NCI-H526 (cell line): Measurements from ENCODE around the gene TTC9B.

Experiments used
- DNase-seq, 2 experiments: peaks; one replicate each; lab custom pipeline; 2025; lab: John Stamatoyannopoulos, UW

Gene TTC9B

GRCh38 chr19:40247735-40248262 lies 29.6 kb upstream of the TTC9B start:
- DNase-seq = no peak

GRCh38 chr19:40247178-40247577 lies 29.0 kb upstream of the TTC9B start:
- no peak for DNase-seq

GRCh38 chr19:40246292-40247073 lies 28.3 kb upstream of the TTC9B start:
- DNase-seq = no peak

GRCh38 chr19:40245506-40246128 lies 27.4 kb upstream of the TTC9B start:
- no peak for DNase-seq

- no peak for DNase-seq
These were observed 26.6 kb upstream of the TTC9B start for GRCh38 chr19:40244579-40245317.

GRCh38 chr19:40243181-40243580 lies 25.0 kb upstream of the TTC9B start:
- no peak for DNase-seq

GRCh38 chr19:40242480-40242879 lies 24.3 kb upstream of the TTC9B start:
- no peak for DNase-seq

GRCh38 chr19:40241809-40242384 lies 23.7 kb upstream of the TTC9B start:
- no peak for DNase-seq

- no peak for DNase-seq
These were observed 23.1 kb upstream of the TTC9B start for GRCh38 chr19:40241125-40241808.

GRCh38 chr19:40240332-40240731 lies 22.1 kb upstream of the TTC9B start:
- DNase-seq = no peak

- no peak for DNase-seq
These were observed 21.4 kb upstream of the TTC9B start for GRCh38 chr19:40239415-40240226.

GRCh38 chr19:40238775-40239174 lies 20.6 kb upstream of the TTC9B start:
- DNase-seq = no peak

GRCh38 chr19:40237791-40238190 lies 19.6 kb upstream of the TTC9B start:
- no peak for DNase-seq

GRCh38 chr19:40236366-40236765 lies 18.2 kb upstream of the TTC9B start:
- no peak for DNase-seq

GRCh38 chr19:40236026-40236355 lies 17.8 kb upstream of the TTC9B start:
- no peak for DNase-seq

GRCh38 chr19:40235238-40236025 lies 17.2 kb upstream of the TTC9B start:
- no peak for DNase-seq

GRCh38 chr19:40234429-40235237 lies 16.4 kb upstream of the TTC9B start:
- DNase-seq = no peak

- no peak for DNase-seq
These were observed 15.7 kb upstream of the TTC9B start for GRCh38 chr19:40233811-40234389.
